Left ventricle myocardium superior (tissue), 1 donor: ENCODE data around the gene CDC20B. TPM values are rescaled to one million over a fixed set of nuclear protein-coding genes. Genes with fewer than 3 reads are reported as not detected.

Experiments
- ATAC-seq: fragments of 200-7000 bp; cut with Tn5 transposase; one replicate; pipeline ENCODE4 v1.9.1; 2020; ENCODE audit warnings: mild to moderate bottlenecking, moderate library complexity
- DNase-seq: peaks from one replicate; pipeline ENCODE4 v3.0.0-alpha.2; 2020
- intact Hi-C: fragments of 100-400 bp; cut with micrococcal nuclease; formaldehyde crosslinking; loops from one replicate; pipeline ENCODE4 v1.11.0; 2022
- total RNA-seq: library from RNA; stranded (reverse); fragmentation: NEBNext Ultra II Directional; extraction: Animal tissue kit (Norgen Biotek cat#: 25700); gene quantifications from one replicate; pipeline ENCODE4 v1.2.1, GENCODE V29; 2021
- donor health status: DM: no; HTN: yes; CAD: no; lungs with severe emphysema.

CDC20B gene
- total RNA-seq, 1 donor from 2014 or later = not detected

DNA sequence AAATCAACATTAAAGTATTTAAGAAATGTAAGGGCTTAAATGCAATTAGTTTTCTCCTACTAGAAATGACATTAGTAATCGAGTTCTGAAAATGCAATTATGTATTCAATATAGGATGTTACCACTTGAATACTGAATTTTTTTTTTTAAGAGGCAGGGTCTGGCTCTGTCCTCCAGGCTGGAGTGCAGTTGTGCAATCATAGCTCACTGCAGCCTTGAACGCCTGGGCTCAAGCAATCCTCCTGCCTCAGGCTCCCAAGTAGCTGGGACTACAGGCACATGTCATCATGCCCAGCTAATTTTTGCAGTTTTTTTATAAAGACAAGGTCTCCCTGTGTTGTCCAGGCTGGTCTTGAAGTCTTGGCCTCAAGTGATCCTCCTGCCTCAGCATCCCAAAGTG, 1.5 kb downstream of the CDC20B start:
- DNase-seq (no peak), ATAC-seq (no peak)
- intact Hi-C loops = loop anchor here (10.0 kb wide), 1 partner anchor 53 kb away; the partner anchor contains the start of gene MCIDAS

DNA sequence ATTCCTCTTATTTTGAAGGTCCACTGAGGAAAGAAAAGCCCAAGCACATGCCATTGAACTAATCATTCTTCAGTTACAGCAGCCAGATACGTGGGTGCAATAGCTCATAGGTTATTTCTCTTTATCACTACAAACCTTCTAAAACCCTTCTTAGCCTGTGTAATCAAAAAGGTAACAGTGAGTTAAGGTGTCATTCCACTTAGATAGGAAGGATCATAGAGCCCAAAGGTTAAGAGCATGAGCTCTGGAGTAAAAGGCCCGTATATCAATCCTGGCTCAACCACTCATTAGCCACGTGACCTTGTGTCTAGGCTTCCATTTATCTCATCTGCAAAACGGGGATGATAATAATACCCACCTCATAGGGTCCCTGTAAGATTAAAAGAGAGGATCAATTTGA, 10.3 kb downstream of the CDC20B start:
- DNase-seq = no peak
- intact Hi-C loops = no loop called here
- ATAC-seq = no peak

DNA sequence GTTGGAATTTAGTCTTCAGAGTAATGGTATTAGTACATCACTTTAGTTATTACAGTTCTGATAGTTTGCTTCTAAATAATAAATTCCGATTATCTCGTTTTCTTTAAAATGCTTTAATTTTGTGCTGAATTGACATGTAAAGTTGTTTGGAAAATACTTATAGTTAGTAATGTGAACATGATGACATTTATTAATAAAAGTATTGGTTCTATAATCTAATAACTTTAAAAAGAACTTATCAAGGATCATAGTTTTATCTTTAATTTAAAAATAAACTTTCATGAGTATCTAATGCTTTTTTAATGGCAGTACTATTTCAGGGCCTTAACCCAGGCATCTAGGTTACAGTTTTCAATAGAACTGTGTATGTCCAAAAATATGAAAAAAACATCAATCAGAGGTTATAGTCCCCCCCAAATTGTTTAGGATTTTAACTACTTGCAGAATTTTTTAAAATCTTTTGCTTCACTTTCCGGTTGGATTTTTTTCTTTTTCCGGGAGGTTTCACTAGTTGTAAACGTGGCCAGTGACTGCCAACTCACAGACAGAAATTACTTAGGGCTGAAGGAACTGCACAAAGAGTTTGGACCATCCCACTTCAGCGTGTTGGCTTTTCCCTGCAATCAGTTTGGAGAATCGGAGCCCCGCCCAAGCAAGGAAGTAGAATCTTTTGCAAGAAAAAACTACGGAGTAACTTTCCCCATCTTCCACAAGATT, 12.3 kb downstream of the CDC20B start:
- DNase-seq = peak; percentile 39
- intact Hi-C loops = no loop called here
- ATAC-seq = peak; percentile 86

DNA sequence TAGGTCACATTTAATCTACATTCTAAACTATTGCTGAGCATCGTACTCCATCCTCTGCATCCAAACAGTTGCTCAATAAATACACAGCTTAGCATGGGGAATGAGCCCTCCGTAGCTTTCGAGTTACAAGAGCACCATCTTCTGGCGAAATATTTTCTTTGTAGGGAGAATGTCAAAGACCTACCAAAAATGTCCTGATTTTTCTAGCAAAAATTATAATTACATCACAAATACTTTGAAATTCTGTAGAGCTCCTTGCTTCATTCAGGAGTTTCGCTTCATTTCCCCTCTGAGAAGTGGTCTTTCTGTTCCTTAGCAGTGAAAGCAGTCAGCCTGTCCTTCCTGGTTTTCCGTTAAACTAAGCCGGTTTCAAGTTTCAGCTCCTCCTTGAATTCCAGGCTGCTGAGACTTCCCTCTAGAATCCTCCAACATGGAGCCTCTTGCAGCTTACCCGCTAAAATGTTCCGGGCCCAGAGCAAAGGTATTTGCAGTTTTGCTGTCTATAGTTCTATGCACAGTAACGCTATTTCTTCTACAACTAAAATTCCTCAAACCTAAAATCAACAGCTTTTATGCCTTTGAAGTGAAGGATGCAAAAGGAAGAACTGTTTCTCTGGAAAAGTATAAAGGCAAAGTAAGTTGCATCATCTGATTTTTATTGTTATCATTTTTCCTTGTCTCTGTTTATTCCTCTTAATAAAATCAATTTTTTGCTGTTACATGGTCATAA, 13.0 kb downstream of the CDC20B start, which contains the start of gene GPX8:
Gene GPX8, plus strand, starts transcription at position 409 of the 730 bp plus-strand sequence. Its CDS starts 22 bp downstream, at position 431.
- peak; percentile 90 for ATAC-seq
- intact Hi-C loops = loop anchor here (10.0 kb wide), 1 partner anchor 215 kb away; no protein-coding TSS in a partner anchor
- DNase-seq = no peak

DNA sequence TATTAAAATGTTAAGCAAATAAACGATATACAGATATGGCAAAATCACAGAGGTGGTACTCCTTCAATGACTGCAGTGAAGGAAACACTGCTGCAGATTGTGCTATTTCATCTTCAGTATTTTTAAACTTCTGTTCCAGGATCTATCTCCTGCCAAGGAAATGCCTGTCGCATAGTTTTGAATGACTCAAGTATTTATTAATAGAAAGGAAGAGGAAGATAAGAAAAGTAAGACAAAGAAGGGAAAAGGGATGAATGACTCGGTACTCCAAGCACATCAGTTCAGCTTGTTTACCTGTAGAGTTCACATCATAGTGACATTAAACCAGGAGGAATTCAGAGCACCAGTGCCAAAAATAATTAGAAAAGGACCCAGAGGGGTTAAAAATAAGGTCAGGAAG, 18.1 kb downstream of the CDC20B start:
- ATAC-seq (no peak), DNase-seq (no peak)
- intact Hi-C loops = loop anchor here (10.0 kb wide), 1 partner anchor 210 kb away; no protein-coding TSS in a partner anchor

DNA sequence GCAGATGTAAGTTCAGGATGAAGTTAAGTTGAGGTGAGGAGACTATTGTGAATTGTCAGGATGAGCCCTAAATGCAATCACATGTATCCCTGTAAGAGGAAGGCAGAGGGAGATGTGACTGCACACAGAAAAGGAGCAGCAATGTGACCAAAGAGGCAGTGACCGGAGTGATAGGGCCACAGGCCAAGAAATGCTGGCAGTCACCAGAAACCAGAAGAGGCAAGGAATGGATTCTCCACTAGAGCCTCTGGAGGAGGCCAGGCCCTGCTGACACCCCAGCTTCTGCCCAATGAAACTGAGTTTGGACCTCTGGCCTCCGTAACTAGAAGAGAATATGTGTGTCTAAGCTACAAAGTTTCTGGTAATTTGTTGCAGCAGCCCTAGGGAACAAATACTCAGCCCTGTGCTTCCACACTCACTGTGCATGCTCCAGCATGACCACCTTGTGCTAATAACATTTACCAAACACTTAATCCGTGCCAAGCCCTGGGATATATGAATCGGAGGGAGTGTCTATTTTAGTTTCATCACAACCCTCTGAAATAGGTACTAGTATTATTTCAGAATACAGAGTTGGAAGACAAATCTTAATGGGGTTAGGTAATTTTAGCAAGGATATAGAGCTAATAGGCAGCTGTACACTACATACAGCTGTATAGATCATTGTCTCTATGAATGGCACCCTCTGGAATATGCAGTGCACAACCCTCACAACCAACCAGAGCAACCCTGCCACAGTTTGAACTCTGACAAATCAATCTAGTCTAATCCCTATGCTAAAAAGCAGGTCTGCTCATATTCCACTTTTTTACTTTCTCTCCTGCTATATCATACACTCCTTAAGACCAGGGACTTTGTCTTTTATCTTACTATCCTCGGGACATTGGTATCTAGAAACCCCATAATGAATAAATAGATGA, 20.8 kb downstream of the CDC20B start:
- intact Hi-C loops = loop anchor here (10.0 kb wide), 1 partner anchor 207 kb away; no protein-coding TSS in a partner anchor

DNA sequence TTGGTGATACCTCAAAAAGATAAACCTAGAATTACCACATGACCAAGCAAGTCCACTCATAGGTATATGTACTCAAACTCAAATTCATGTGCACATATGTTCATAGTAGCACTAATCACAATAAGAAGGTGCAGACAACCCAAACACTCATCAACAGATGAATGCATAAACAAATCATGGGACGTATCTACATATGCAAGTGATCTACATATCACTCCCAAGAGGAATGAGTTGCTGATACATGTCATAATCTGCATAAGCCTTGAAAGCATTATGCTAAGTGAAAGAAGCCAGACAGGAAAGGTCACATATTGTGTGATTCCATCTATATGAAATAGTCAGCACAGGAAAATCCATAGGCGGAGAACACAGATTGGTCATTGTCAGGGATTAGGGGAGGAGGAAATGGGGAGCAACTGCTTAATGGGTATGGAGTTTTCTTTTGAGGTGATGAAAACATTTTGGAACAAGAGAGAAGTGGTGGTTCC, 23.6 kb downstream of the CDC20B start:
- DNase-seq = no peak
- intact Hi-C loops = no loop called here
- no peak for ATAC-seq

More for the DNA sequence above, 20.8 kb downstream of the CDC20B start:
- DNase-seq = no peak
- no peak for ATAC-seq

DNA sequence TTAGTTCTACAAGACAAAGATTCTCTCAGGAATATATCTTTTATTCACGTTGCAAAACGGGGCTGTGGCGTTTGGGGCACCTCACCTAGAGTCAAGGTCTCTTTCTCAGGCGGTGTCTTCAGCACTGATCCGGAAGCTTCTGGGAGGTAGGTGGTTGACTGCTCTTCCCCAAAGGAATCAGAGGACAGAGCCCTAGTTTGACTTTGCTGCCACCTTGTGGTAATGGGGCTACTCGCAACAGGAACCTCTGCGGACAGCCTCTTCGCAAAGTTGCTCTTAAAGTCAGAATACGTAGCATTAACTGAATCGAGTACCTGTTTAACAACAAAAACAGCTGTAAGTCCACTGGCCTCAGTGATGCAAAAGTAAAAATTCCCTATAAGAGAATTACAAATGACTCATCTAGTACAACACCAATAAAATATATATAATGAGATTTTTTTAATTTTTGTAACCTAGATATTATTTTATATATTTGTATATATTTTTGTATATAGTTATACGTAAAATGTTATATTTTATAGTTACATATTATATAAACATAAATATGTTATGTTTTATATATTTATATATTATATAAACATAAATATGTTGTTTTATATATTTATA, 26.3 kb downstream of the CDC20B start:
- peak; percentile 61 for DNase-seq
- peak; percentile 84 for ATAC-seq
- intact Hi-C loops = no loop called here

DNA sequence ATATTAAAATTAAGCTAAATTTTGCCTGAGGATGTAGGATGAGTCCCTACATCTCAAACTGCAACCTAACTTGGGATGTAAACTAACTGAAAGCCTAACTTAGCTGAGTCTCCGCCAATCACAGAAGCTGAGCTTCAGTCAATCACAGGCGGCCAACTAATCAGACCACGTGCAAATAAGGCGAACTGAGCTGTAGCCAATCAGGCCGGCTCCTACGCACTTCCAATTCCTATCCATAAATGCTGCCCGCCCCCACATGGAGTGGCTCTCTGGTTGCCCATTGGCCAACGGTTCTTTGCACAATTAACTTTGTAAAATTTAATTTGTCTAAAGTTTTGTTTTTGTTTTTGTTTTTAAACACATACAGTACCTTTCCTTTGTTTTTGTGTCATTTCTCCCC, 26.9 kb downstream of the CDC20B start:
- ATAC-seq (no peak), DNase-seq (no peak)
- intact Hi-C loops = no loop called here

DNA sequence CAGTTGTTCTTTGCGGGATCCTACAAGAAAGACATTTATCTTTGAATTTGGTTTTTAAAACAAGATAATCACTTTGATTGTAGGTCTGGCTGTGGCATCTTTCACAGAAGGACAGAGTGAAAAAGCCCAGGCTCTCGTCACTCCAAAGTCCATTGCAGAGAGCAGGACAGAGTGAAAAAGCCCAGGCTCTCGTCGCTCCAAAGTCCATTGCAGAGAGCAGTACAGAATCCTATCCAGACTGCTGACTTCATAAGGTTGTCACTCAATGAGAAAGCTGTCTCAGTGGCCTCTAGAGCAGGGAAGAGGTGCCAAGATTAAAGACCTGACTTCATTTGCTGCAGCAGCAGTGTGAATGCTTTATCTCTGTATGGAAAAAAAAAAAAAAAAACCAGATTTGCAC, 29.4 kb downstream of the CDC20B start:
- no peak for DNase-seq
- intact Hi-C loops = loop anchor here (5.0 kb wide), 1 partner anchor 236 kb away; no protein-coding TSS in a partner anchor
- no peak for ATAC-seq

DNA sequence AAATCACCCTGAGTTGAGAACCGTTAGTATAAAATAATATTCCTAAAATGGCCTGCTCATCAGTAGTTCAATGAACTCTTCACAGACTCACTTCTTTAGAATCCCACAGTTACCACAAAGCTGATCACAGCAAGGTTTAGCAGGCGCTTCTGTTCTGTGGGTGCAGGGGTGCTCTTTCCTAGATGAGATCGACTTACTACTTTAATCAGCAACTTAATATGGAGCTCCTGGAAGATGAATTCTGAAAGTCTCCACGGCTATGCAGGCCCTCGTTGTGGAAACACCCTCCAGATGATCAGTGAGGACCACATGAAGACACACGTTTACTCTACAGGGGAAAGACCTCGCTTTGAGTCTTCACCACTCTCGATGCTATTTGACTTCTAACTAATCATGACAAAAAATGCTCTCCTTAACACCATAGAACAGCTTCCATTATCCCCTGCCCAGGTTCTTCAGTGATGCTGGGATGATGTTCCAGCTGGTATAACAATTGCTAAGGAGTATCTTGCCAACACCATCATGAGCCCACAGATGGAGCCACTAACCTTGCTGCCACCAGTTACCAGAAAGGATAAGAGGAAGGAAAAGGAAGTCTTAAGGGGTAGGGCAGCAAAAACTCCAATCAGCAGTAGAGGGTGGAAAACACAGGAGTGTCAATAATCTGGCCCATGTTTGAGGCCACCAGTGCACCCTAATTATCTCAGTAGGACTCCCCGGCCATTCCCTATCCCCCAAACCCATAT, 30.9 kb downstream of the CDC20B start:
- ATAC-seq (no peak), DNase-seq (no peak)
- intact Hi-C loops = loop anchor here (5.0 kb wide), 1 partner anchor 235 kb away; no protein-coding TSS in a partner anchor

DNA sequence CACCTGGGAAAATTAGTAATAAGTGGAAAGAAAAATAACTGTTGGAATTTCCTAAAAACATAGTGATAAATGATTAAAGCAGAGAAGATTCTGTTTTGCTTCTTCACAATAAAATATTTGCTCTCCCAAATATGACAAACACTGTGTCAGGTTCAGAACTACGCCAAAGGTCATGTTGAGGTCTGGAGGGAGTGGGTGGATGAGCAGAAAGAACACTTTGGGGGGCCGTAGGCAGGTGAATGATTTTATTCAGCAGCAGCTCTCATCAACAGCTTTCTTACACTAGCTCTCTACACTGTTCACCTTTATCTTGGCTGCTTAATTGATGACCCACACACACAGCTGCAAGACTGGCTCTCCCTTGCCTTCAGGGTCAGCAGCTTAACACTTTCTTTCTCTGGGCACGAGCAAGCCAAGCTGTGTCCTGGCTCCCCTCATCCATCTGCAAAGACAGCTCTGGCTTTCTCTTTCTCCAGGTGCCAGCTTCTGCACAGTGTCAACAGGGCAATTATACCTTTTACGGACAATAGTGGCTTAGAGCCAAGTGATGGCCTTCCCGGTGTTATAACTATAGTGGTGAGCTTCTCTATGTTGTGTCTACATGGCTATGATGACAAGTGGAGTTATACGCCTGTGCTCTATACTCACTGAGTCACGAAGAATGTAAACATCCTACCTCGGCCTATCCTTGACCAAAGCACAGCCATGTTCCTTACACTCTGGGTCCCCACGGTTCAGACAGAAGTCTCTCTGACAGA, 31.9 kb downstream of the CDC20B start:
- DNase-seq (no peak), ATAC-seq (no peak)
- intact Hi-C loops = loop anchor here (5.0 kb wide), 1 partner anchor 234 kb away; no protein-coding TSS in a partner anchor

DNA sequence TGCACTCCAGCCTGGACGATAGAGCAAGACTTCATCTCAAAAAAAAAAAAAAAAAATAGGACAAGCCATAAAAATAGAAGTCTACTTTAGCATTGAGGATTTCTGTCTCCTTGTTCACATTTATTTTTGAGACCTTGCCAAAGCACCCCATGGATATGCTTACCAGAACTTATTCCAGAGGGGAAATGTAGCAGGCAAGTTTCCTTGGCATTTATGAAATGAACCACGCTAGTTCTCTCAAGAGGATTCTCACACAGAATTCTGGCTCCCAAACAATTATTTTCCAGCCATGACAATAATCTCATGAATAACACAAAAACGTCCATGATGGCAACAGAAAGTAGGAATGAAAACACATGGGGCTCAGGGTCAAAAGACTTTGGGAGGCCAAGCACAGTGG, 36.5 kb downstream of the CDC20B start:
- intact Hi-C loops = no loop called here
- ATAC-seq (no peak), DNase-seq (no peak)

DNA sequence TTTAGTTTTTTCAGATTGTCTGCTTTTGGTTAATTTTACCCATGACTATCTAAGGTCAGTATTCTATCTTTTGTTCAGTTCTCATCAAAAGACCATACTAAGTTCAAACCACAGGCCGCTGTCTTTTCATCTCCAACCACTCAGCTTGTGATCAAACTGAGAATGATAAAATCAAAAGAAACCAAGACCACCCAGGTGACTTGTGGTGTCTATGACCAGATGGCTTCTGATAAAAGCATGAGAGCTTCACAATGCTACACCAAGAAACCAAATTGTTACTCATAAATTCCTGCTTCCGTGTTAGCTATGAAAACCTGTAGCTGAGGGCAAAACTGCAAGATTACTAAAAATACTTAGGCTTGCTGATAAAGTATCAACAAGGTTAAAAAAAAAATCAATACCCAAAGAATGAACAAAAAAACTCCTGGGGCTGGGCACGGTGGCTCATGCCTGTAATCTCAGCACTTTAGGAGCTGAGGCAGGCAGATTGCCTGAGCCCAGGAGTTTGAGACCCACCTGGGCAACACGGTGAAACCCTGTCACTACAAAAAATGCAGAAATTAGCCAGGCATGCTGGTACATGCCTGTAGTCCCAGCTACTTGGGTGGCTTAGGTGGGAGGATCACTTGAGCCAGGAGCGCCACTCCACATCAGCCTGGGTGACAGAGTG, 38.8 kb downstream of the CDC20B start:
- no peak for ATAC-seq
- intact Hi-C loops = no loop called here
- DNase-seq = no peak

DNA sequence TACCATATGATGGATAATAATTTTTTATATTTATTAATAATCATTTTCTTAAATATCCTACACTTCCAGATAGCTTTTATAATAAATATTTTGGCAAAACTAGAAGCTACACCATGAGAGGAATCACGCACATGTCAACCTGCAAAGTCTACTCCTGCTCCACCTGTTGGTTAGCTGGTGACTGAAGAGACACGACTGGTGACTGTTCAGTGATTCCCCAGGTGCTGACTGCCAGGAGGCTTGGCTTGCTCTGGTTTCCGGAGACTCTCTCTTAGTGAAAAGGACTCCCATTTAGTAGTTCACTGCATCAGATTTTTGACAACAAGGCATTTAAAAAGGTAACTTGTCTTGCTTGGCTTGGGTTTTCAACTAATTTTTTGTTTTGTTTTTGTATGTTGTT, 49.6 kb downstream of the CDC20B start:
- intact Hi-C loops = no loop called here
- ATAC-seq (no peak), DNase-seq (no peak)

DNA sequence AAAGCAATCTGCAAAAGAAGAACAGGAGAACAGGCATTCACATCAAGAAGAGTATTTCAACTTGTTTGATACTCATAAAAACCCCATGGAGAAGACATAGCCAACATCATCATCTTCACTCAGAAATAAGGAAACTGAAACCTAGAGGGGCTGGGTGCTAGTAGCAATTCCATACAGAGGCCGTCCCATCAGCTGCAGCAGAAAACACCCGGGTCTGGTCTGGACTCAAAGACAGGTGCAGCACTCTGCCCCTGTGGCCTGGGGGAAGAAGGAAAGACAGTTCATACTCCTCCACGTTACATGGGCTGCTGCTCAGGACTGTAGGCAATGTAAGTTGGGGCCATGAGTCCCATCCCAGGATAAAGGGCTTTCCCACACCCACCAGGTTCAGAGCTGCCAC, 58.9 kb downstream of the CDC20B start:
- intact Hi-C loops = no loop called here
- ATAC-seq (no peak), DNase-seq (no peak)

DNA sequence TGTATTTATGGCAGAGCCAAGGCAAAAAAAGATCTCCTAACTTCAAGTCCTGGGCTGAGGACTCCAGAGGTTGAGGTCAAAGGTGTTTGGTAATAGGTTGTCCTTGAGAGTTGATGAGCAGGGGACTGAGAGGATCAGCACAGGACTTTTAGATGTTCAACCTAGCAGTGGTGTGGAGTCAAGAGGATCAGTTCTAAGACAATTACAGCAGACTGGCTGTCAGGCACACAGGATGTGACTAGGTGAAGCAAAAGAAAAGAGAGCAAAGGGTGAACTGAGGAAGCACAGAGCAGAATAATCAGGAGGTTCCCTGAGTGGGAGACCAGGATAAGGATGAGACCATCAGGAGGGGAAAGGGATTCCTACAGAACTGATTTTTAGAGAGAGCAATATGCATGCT, 59.6 kb downstream of the CDC20B start:
- ATAC-seq = no peak
- intact Hi-C loops = no loop called here
- no peak for DNase-seq
